Astrocyte (in vitro differentiated cells and primary cell): Measurements from ENCODE around the gene SIRT6. TPM values are rescaled to one million over a fixed set of nuclear protein-coding genes. Genes with fewer than 3 reads are reported as not detected.
"Not testable (repeated sequence)": the region's sequence is repeated elsewhere in the genome, so short reads cannot be mapped to it uniquely, and the experiment has no call there.

ENCODE experiments used
- DNase-seq: peaks from one replicate; pipeline ENCODE4 v3.0.0-alpha.2; 2010; ENCODE audit warnings: low read depth
- FAIRE-seq: peaks from 2 replicates; lab custom pipeline; 2011; peaks lifted over from hg19 to GRCh38; lab: Jason Lieb, UNC
- H2AFZ ChIP-seq: 2 replicates; pipeline ENCODE4 v1.6.0; 2012; ENCODE audit warnings: low read depth, low read length, inconsistent platforms
- H3K27ac ChIP-seq: 2 replicates; pipeline ENCODE4 v1.5.1; 2011; ENCODE audit warnings: low read depth, low read length, inconsistent platforms
- H3K27me3 ChIP-seq: 2 replicates; pipeline ENCODE4 v1.6.0; 2011; ENCODE audit warnings: low read length, inconsistent platforms; ENCODE audit not compliant: insufficient read depth
- H3K36me3 ChIP-seq: 2 replicates; pipeline ENCODE4 v1.5.1; 2011; ENCODE audit warnings: low read length, inconsistent platforms; ENCODE audit not compliant: insufficient read depth
- H3K4me1 ChIP-seq: 2 replicates; pipeline ENCODE4 v1.5.1; 2011; ENCODE audit warnings: low read length, inconsistent platforms; ENCODE audit not compliant: insufficient read depth
- H3K4me2 ChIP-seq: 2 replicates; pipeline ENCODE4 v1.6.0; 2012; ENCODE audit warnings: low read length, inconsistent platforms
- H3K4me3 ChIP-seq: 2 replicates; pipeline ENCODE4 v1.5.1; 2011; ENCODE audit warnings: low read depth, mild to moderate bottlenecking, low read length, inconsistent platforms; ENCODE audit not compliant: insufficient read depth
- H3K79me2 ChIP-seq: 2 replicates; pipeline ENCODE4 v1.6.0; 2012; ENCODE audit warnings: mild to moderate bottlenecking, low read length, inconsistent platforms; ENCODE audit not compliant: insufficient read depth
- H3K9ac ChIP-seq: 2 replicates; pipeline ENCODE4 v1.6.0; 2012; ENCODE audit warnings: mild to moderate bottlenecking, low read length, inconsistent platforms
- H3K9me3 ChIP-seq: 2 replicates; pipeline ENCODE4 v1.5.1; 2012; ENCODE audit warnings: low read depth, mild to moderate bottlenecking, low read length, inconsistent platforms; ENCODE audit not compliant: insufficient read depth
- H4K20me1 ChIP-seq: 2 replicates; pipeline ENCODE4 v1.6.0; 2012; ENCODE audit warnings: low read length, inconsistent platforms; ENCODE audit not compliant: insufficient read depth
- H3K27ac Mint-ChIP-seq: one replicate; pipeline ENCODE4 v1.8.0; 2021; ENCODE audit warnings: mild to moderate bottlenecking, mixed read lengths; ENCODE audit not compliant: unreplicated experiment
- H3K27me3 Mint-ChIP-seq: one replicate; pipeline ENCODE4 v1.8.0; 2021; ENCODE audit warnings: low read depth, mixed read lengths; ENCODE audit not compliant: unreplicated experiment
- H3K36me3 Mint-ChIP-seq: one replicate; pipeline ENCODE4 v1.8.0; 2021; ENCODE audit warnings: low read depth, mixed read lengths; ENCODE audit not compliant: unreplicated experiment
- H3K4me1 Mint-ChIP-seq: one replicate; pipeline ENCODE4 v1.8.0; 2021; ENCODE audit warnings: low read depth, mixed read lengths; ENCODE audit not compliant: unreplicated experiment
- H3K4me3 Mint-ChIP-seq: one replicate; pipeline ENCODE4 v1.8.0; 2021; ENCODE audit warnings: mild to moderate bottlenecking, moderate library complexity, mixed read lengths; ENCODE audit not compliant: unreplicated experiment
- H3K9me3 Mint-ChIP-seq: one replicate; pipeline ENCODE4 v1.8.0; 2021; ENCODE audit warnings: mild to moderate bottlenecking, mixed read lengths; ENCODE audit not compliant: unreplicated experiment
- EZH2 ChIP-seq: IDR thresholded peaks from 2 replicates; pipeline ENCODE4 v1.6.1; 2012; ENCODE audit warnings: mild to moderate bottlenecking, low read length, inconsistent platforms; ENCODE audit not compliant: insufficient read depth
- total RNA-seq: library from RNA; stranded (reverse); gene quantifications from 2 replicates; pipeline ENCODE4 v1.2.1, GENCODE V29; 2021
- TF ChIP-seq, protein P1 (sequence below): IDR thresholded peaks from 2 replicates; pipeline ENCODE4 v1.5.1; 2011; ENCODE audit warnings: low read depth, mild to moderate bottlenecking, inconsistent platforms, low read length, moderate library complexity; ENCODE audit not compliant: insufficient read depth

SIRT6 gene
- total RNA-seq, 1 donor from 2014 or later = 29.2 TPM

DNA sequence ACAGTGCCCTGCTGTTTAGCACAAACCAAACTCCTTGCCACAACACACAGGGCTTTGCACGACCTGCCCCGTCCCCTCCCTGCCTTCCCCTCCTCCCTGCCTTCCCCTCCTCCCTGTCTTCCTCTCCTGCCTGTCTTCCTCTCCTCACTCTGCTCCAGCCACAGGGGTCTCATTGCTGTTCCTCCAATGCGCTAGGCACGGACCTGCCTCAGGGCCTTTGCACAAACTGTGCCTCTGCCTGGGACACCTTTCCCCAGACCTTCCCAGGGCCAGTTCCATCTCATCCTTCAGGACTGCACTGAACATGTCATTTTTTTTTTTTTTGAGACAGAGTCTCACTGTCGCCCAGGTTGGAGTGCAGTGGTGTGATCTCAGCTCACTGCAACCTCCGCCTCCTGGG is 30.7 kb downstream of the SIRT6 start:
- H3K27me3 Mint-ChIP-seq = peaks cover 43% of the 10 kb centered on the region
- H3K9ac ChIP-seq = no peak overlapping the region

DNA sequence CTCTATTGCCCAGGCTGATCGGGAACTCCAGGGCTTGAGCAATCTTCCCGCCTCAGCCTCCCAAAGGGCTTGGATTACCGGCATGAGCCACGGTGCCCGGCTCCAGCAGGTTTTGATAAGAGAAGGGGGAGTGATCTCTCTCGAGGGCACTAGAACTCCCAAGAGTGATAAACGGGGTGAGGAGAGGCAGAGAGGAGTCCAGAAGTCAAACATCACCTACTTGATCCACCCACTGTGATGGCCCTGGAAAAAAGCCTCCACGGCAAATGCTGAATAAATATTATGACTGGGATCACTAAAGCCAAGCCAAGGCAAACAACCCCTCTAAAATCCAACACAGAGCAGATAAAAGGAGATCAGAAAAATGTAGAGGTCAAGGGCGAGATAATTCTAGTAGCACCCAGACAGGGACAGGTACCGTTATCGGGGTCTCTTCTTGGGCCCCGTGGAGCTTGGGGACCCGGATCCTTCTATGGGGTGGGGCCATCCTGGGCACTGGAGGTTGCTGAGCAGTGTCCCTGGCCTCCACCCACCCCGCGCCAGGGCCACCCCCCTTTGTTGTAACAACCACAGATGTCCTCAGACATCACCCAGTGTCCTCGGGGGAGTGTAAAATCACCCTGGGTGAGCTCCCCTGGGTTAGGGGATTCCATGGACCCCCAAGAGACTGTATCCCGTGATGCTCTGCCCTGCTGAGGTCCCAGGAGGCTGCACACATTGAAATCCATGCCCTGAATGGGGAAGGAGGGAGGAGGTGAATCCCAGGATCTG is 32.7 kb downstream of the SIRT6 start:
- H4K20me1 ChIP-seq = no peaks in the 10 kb centered on the region
- no peak overlapping the region for H2AFZ ChIP-seq
- no peaks in the 10 kb centered on the region for H3K36me3 ChIP-seq
- H3K27me3 ChIP-seq = no peaks in the 10 kb centered on the region
- H3K4me1 ChIP-seq = peaks cover 4% of the 10 kb centered on the region
- no peak for DNase-seq
- H3K79me2 ChIP-seq = no peaks in the 10 kb centered on the region
- no peak for FAIRE-seq
- Mint-ChIP-seq H3K27me3 (peaks cover 35% of the 10 kb centered on the region), H3K27ac (no peak overlapping the region), H3K36me3 (no peaks in the 10 kb centered on the region), H3K4me1 (no peaks in the 10 kb centered on the region), H3K4me3 (no peak overlapping the region), H3K9me3 (no peaks in the 10 kb centered on the region)
- H3K4me2 ChIP-seq = no peak overlapping the region
- H3K27ac ChIP-seq = no peak overlapping the region
- H3K9me3 ChIP-seq = no peaks in the 10 kb centered on the region
- H3K9ac ChIP-seq = no peak overlapping the region
- TF ChIP-seq, protein P1, sequence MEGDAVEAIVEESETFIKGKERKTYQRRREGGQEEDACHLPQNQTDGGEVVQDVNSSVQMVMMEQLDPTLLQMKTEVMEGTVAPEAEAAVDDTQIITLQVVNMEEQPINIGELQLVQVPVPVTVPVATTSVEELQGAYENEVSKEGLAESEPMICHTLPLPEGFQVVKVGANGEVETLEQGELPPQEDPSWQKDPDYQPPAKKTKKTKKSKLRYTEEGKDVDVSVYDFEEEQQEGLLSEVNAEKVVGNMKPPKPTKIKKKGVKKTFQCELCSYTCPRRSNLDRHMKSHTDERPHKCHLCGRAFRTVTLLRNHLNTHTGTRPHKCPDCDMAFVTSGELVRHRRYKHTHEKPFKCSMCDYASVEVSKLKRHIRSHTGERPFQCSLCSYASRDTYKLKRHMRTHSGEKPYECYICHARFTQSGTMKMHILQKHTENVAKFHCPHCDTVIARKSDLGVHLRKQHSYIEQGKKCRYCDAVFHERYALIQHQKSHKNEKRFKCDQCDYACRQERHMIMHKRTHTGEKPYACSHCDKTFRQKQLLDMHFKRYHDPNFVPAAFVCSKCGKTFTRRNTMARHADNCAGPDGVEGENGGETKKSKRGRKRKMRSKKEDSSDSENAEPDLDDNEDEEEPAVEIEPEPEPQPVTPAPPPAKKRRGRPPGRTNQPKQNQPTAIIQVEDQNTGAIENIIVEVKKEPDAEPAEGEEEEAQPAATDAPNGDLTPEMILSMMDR = no peak
- TF ChIP-seq EZH2 = no peak
- no peak overlapping the region for H3K4me3 ChIP-seq

More for the DNA sequence above, 30.7 kb downstream of the SIRT6 start:
- Histone ChIP-seq H4K20me1 (no peaks in the 10 kb centered on the region), H3K36me3 (no peaks in the 10 kb centered on the region), H2AFZ (no peak overlapping the region), H3K4me2 (no peak overlapping the region), H3K27ac (no peak overlapping the region), H3K4me1 (no peaks in the 10 kb centered on the region), H3K9me3 (no peaks in the 10 kb centered on the region), H3K4me3 (no peak overlapping the region), H3K79me2 (no peaks in the 10 kb centered on the region), H3K27me3 (no peaks in the 10 kb centered on the region)
- H3K9me3 Mint-ChIP-seq = no peaks in the 10 kb centered on the region
- H3K4me3 Mint-ChIP-seq = no peak overlapping the region
- FAIRE-seq = no peak
- H3K36me3 Mint-ChIP-seq = no peaks in the 10 kb centered on the region
- TF ChIP-seq EZH2 = no peak
- TF ChIP-seq, protein P1 = no peak
- no peak overlapping the region for H3K27ac Mint-ChIP-seq
- no peaks in the 10 kb centered on the region for H3K4me1 Mint-ChIP-seq
- no peak for DNase-seq

DNA sequence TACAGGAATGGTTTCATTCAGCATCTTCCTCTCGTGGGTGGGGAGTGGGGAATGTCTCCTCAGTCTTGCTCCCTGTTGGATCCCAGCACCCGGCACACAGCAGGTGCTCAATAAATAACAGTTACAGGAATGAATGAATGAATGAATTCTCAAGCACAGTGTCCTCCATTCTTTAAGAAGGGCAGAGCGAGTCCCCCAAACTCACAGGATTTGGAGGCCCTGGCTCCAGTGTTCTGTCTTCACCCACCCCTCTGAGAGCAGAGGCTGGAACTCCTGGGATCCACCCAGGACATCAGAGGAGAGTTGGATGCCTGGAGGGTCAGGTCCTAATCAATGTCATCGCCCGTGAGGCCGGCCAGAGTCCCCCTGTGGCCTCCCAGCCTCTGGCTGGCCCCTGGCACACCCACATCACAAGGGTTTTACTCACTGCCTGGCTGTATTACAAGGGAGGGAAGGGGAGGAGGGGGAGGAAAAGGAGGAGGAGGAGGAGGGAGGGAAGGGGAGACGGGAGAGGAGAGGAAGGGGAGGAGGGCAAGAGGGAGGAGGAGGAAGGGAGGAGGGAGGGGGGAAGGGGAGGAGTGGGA is 37.6 kb downstream of the SIRT6 start:
- Mint-ChIP-seq H3K27ac (peak overlapping the region; percentile 23), H3K27me3 (peaks cover 15% of the 10 kb centered on the region), H3K4me1 (no peaks in the 10 kb centered on the region), H3K36me3 (no peaks in the 10 kb centered on the region), H3K4me3 (no peak overlapping the region), H3K9me3 (no peaks in the 10 kb centered on the region)
- no peaks in the 10 kb centered on the region for H3K27me3 ChIP-seq
- no peak overlapping the region for H3K27ac ChIP-seq
- no peaks in the 10 kb centered on the region for H3K36me3 ChIP-seq
- no peaks in the 10 kb centered on the region for H3K9me3 ChIP-seq
- no peak overlapping the region for H3K4me2 ChIP-seq
- no peak for FAIRE-seq
- H3K9ac ChIP-seq = no peak overlapping the region
- H3K79me2 ChIP-seq = no peaks in the 10 kb centered on the region
- H2AFZ ChIP-seq = no peak overlapping the region
- H3K4me3 ChIP-seq = no peak overlapping the region
- TF ChIP-seq EZH2 = no peak
- TF ChIP-seq, protein P1 = no peak
- H4K20me1 ChIP-seq = no peaks in the 10 kb centered on the region
- no peak for DNase-seq
- peaks cover 4% of the 10 kb centered on the region for H3K4me1 ChIP-seq

DNA sequence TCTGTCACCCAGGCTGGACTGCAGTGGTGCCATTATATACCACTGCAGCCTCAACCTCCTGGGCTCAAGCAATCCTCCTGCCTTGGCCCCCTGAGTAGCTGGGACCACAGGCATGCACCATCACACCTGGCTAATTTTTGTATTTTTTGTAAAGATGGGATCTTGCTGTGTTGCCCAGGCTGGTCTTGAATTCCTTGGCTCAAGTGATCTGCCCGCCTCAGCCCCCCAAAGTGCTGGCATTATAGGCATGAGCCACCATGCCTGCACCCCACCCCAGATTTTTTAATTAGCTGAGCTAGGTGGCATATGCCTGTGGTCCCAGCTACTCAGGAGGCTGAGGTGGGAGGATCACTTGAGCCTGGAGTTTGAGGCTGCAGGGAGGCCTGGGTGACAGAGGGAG is 39.4 kb downstream of the SIRT6 start:
- not testable (repeated sequence) for H3K9me3 Mint-ChIP-seq, H3K9me3 ChIP-seq, H3K27ac Mint-ChIP-seq, H4K20me1 ChIP-seq, H3K36me3 Mint-ChIP-seq, H2AFZ ChIP-seq, H3K4me1 ChIP-seq, H3K4me3 ChIP-seq, FAIRE-seq, H3K79me2 ChIP-seq, H3K9ac ChIP-seq, H3K27ac ChIP-seq, H3K4me3 Mint-ChIP-seq, H3K4me2 ChIP-seq, DNase-seq, H3K4me1 Mint-ChIP-seq, H3K27me3 Mint-ChIP-seq, H3K36me3 ChIP-seq, H3K27me3 ChIP-seq
